Fibroblast of the conjunctiva (primary cell): ENCODE results near the gene ARID4B.
"Not testable (repeated sequence)": the region's sequence is repeated elsewhere in the genome, so short reads cannot be mapped to it uniquely, and the experiment has no call there.

Experiments
- DNase-seq: peaks from one replicate; pipeline ENCODE4 v3.0.0-alpha.2; 2010; ENCODE audit warnings: low read depth

The ARID4B gene

DNA sequence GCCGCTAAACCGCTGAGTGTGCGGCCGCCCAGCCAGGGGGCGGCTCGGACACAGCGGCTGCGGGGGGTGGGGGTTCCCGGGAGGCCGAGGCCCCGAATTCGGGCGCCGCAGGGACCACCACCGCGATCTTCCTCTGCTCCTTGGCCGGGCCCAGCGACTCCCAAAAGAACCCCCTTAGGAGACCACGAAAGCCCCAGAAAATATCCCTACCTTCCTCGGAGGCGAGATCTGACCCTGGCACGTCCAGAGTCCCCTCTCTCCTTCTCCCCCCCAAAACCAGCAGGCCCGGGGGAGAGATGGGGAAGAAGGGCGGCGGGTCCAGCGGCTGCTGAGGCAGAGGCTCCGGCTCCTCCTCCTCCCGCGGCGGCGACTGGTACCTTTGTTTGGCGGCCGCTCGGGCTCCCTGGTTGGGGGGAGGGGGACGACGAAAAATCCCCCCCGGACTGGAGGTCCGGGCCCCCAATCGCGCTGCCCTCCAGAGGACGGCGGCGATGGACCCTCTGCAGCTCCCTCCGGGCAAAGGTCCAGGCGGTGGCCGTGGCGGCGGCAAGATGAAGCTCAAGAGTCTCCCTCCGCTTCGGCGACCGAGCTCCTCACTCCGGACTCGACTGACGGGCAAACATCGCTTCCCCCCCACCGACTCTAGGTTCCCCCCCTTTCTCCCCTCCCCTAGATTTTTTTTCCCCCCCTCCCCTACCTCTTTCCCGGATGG is at the start of gene ARID4B:
Gene ARID4B (minus strand): TSS at position 621 of the 712 bp plus-strand sequence. CDS start 1,260 bp downstream, outside the sequence.
- DNase-seq: no peak

GRCh38 chr1:235375919-235376605 is 48.1 kb upstream of the ARID4B start:
- no peak for DNase-seq

- DNase-seq: no peak
Measured at GRCh38 chr1:235369802-235370201, 41.8 kb upstream of the ARID4B start.

- no peak for DNase-seq
Measured at GRCh38 chr1:235368428-235368827, 40.4 kb upstream of the ARID4B start.

DNA sequence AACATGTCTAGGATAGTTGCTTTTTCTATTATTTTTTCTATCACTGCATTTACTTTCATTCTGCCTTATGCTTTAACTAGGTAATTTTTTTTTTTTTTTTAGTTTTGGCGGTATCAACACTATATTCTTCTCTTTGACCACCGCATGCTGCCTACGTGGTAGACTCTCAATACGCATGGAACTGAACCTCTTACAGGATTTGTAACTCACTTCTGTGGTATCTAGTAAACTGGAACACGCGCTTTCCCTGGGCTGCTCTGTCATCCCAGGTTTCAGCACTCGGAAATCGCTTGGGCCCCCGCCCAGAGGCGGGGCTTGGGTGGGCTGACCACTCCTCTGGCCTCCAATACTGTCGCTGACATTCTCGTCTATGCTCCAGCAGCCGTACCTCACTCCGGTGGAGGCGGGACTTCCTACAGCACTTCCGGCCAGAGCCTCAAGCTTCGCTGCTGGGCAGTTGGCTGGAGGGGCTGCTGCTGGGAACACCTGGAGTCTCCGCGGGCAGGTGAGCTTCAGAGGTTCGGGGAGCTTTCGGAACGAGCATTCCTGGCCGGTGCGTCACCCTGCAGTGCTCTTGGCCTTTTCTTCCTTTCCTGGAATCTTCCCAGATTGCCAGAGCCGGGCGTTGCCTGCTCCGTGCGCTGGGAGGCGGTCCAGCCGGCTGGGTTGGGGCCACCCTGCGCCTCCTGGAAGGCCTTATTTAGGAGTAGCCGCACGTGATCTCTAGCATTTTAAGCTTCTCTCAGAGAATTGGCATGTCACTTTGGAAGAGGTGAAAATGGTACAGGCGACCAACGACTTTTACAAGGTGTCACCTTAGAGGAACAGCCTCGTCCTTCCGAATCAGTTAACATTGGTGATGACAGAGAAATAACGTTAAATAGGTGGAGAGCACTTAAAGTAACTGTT is 39.3 kb upstream of the ARID4B start, which contains the start of gene TBCE:
Gene TBCE (plus strand): TSS at position 428 of the 909 bp plus-strand sequence. CDS start 12,623 bp downstream, outside the sequence.
- DNase-seq: peak; percentile 92

DNA sequence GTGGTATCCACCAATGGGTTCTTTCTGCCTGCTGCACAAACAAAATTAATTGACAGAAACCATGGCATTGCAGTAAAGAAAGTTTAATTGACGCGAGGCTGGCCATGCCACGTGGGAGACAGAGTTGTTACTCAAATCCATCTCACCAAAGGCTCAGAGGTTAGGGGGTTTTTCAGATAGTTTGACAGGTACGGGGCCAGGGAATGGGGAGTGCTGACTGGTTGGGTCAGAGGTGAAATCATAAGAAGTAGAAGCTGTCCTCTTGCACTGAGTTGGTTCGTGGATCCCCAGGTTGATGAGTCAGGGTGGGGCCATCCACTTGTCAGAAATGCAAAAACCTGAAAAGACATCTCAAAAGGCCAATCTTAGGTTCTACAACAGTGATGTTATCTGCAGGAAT is 38.3 kb upstream of the ARID4B start:
- no peak for DNase-seq

GRCh38 chr1:235364189-235364588 is 36.2 kb upstream of the ARID4B start:
- DNase-seq: not testable (repeated sequence)

DNA sequence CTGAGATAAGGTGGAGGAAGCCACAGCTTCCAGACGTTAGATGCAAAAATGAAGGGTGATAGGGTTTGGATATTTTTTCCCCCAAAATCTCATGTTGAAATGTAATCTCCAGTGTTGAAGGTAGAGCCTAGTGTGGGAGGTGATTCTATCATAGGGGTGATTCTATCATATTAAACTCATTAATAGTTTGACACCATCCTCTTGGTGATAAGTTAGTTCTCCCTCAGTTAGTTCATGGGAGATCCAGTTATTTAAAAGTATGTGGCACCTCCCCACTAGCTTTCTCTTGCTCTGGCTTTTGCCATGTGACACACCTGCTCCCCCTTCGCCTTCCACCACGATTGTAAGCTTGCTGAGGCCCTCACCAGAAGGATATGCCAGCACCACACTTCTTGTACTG is 30.9 kb upstream of the ARID4B start:
- no peak for DNase-seq

GRCh38 chr1:235357485-235358373 is 29.8 kb upstream of the ARID4B start:
- no peak for DNase-seq

DNA sequence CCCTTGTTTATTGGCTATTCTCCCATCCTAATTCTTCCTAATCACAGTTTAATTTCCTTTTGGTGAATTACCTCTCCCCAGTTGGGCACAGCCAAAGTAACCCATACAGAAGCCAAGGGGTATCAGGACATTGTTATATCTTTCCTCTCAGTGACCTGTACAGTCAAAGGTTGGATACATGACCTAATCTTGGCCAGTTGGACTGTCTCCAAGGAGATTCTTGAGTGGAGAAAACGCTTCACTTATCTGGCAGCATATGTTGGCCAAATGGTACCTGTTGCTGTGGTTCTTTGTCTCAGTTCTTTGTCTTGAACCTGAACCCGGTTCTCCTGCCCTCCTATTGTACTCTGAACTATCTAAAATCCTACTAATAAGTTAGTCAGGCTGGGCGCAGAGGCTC is 23.9 kb upstream of the ARID4B start:
- no peak for DNase-seq

- no peak for DNase-seq
Measured at GRCh38 chr1:235351441-235351840, 23.5 kb upstream of the ARID4B start.

- DNase-seq: no peak
Measured at GRCh38 chr1:235343726-235344125, 15.7 kb upstream of the ARID4B start.

DNA sequence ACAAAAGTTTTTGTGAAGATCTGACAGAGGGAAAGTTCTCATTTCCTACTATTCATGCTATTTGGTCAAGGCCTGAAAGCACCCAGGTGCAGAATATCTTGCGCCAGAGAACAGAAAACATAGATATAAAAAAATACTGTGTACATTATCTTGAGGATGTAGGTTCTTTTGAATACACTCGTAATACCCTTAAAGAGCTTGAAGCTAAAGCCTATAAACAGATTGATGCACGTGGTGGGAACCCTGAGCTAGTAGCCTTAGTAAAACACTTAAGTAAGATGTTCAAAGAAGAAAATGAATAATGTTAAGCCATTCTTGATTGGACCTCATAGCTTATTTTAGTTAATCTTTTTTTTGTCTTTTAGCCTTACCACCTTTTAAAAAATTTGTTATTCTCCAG is 14.5 kb upstream of the ARID4B start:
- no peak for DNase-seq

DNA sequence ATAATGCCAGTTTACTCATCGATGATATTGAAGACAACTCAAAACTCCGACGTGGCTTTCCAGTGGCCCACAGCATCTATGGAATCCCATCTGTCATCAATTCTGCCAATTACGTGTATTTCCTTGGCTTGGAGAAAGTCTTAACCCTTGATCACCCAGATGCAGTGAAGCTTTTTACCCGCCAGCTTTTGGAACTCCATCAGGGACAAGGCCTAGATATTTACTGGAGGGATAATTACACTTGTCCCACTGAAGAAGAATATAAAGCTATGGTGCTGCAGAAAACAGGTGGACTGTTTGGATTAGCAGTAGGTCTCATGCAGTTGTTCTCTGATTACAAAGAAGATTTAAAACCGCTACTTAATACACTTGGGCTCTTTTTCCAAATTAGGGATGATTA is 14.1 kb upstream of the ARID4B start:
- no peak for DNase-seq

GRCh38 chr1:235341334-235341733 is 13.4 kb upstream of the ARID4B start:
- DNase-seq: no peak

DNA sequence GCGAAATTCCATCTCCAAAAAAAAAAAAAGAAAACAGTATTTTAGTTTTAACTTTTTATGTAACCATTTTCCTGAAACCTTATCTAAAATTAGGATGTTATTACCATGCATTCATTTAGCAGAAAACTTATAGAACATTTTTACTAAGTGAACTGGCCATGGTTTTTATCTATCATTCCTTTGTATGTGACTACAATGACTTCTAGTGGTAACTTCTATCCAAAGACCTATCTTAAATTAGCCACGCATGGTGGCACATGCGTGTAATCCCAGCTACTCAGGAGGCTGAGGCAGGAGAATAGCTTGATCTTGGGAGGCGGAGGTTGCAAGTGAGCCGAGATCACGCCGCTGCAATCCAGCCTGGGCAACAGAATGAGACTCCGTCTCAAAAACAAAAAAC is 11.8 kb upstream of the ARID4B start:
- no peak for DNase-seq

GRCh38 chr1:235336903-235337302 is 8.9 kb upstream of the ARID4B start:
- DNase-seq: no peak

DNA sequence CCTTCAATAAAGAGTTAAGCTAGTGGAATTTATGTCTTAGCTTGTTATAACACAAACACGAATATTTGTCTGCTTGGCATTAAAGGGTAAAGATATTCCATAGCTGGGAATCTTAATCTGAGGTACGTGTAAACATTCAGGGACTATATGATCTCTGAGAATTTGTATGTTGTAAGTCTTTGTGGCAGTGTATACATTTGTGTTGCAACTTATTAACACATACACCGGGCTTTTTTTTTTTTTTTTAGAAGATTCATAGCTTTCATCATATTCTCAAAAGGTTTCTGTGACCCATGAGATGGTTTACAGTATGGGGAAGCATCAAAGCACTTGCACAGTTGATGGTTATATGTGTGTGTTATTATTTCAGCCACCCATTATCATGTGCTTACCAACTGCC is 3.4 kb upstream of the ARID4B start:
- DNase-seq: no peak

- no peak for DNase-seq
Measured at GRCh38 chr1:235330918-235331285, 2.9 kb upstream of the ARID4B start.

GRCh38 chr1:235329139-235329902 is 1.3 kb upstream of the ARID4B start:
- DNase-seq: no peak
